Activated gamma-delta T cell (primary cell): ENCODE data around the gene CNN3.

ENCODE experiments used
- DNase-seq: peaks from one replicate; lab custom pipeline; 2025; lab: John Stamatoyannopoulos, UW

The CNN3 gene

DNA sequence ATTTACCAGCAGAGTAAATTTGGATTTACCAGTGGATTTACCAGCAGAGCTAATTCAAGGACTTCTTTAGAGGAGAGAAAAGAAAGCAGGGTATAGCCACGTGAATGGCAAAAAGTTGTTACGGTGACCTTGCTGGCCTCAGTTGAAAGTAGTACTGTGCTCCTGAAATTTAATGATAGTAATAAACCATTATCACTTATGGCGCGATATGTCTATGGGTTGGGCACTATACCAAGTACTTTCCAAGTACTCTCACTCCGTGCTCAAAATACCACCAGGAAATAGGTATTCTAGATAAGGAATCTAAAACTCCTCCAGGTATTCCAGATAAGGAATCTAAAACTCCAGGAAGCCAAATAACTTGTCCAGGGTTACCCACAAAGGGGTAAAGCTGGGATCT lies 70.9 kb downstream of the CNN3 start:
- no peak for DNase-seq

DNA sequence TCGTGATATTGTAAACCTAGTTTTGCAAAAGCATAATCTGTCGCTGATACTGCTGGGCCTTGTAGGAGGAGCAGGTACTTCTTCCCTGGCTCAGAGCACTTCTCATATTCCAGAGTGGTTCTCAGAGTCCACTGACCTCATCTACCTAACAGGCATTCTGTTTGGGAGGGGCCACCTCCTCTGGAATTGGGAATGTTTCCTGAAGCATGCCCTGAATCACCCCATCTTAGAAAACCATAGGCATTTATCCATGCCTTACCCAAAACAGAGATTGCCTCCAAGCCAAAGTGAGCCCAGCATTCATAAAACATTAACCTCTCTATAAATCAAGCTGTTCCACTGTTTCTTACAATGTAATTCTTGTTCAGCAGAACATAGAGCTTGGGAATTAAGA lies 71.6 kb downstream of the CNN3 start:
- no peak for DNase-seq

DNA sequence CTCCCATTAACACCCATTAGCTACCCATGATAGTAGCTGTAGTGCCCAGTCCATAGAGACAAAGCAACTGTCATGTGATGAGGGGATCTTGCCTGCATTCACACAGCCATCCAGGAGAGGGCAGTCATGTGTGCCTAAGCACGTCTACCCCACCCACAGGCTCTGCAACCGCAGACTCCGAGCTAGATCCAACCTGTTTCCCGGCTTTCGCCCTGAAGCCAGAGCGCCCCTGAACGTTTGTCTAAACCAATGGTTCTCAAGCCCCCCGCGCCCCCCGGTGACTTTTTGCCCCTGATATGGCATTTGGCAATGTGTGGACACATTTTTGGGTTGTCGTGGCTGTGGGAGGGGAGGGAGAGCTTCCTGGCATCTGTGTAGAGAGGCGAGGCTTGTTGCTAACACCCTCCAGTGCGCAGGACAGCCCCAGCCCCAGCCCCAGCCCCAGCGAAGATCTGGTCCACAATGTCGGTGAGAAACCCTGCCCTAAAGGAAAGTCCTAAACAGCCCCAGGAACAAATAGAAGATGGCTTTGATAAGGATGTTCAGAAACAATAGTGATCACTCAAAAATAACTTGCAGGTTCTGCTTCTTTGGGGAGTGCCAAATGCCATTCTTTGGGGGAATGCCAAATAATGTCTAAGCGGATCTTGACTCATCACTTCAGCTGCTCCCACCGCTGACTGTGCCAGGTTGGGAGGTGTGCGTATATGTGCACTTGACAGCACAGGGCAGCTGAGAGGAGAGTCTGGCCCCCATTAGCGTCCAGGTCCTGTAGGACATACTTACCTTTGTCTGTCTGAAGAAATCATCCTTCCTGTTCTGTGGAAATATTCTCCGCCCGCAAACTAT lies 72.2 kb downstream of the CNN3 start:
- no peak for DNase-seq

DNA sequence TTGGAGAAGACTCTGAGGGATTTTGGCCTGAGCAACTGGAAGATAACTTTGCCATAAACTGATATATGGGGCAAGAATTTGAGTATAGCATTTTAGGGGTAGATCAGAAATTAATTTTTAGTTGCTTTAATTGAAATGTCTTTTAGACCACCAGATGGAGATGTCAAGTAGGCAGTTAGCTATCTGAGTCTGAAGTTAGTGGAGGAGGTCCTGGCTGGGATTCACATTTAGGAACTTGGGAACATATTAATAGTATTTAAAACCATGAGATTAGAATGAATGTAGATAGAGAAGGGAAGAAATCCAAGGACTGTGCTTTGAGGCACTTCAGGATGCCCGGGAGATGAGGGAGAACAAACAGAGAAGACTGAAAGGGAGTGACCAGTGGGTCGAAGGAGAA lies 74.1 kb downstream of the CNN3 start:
- no peak for DNase-seq

DNA sequence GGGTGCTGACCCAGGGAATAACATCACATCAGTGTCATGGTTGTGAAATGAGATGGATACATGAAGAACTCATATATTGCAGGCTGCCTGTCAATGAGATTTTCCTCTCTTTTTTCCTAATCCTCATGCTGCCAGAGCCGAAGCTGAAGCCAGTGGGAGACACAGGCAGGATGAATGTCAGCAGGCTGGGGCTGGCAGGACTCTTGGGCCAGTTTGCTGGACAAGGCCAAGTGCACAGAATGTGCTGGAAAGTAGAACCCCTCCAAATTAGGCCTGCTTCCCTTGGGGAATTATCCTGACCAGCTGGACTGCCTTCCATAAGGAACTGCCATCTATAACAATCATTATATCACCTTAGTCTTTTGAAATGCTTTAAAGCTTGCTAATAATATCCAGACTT lies 75.3 kb downstream of the CNN3 start:
- no peak for DNase-seq
